HUES6 (cell line): ENCODE measurements around the gene EIF4E3.

ENCODE experiments used
- H3K27ac ChIP-seq: 2 replicates; pipeline ENCODE4 v1.7.0; 2013; ENCODE audit warnings: low read depth, mild to moderate bottlenecking, low read length, inconsistent platforms
- H3K27me3 ChIP-seq: 2 replicates; pipeline ENCODE4 v1.6.1; 2013; ENCODE audit warnings: low read length; ENCODE audit not compliant: control insufficient read depth, insufficient read depth
- H3K36me3 ChIP-seq: 2 replicates; pipeline ENCODE4 v1.6.1; 2013; ENCODE audit warnings: low read length; ENCODE audit not compliant: control insufficient read depth, insufficient read depth
- H3K4me1 ChIP-seq: 2 replicates; pipeline ENCODE4 v1.6.1; 2013; ENCODE audit warnings: low read length; ENCODE audit not compliant: control insufficient read depth, insufficient read depth
- H3K4me3 ChIP-seq: 2 replicates; pipeline ENCODE4 v1.5.1; 2013; ENCODE audit warnings: low read depth, low read length
- H3K9ac ChIP-seq: one replicate; pipeline ENCODE4 v1.6.1; 2013; ENCODE audit warnings: mild to moderate bottlenecking, low read length
- H3K9me3 ChIP-seq: 2 replicates; pipeline ENCODE4 v1.6.1; 2013; ENCODE audit warnings: low read depth, low read length; ENCODE audit not compliant: control insufficient read depth, insufficient read depth

The EIF4E3 gene

GRCh38 chr3:71645140-71645539 is 80.1 kb downstream of the EIF4E3 start:
- Histone ChIP-seq H3K9me3 (no peaks in the 10 kb centered on the region), H3K9ac (no peak overlapping the region), H3K27me3 (no peaks in the 10 kb centered on the region), H3K36me3 (no peaks in the 10 kb centered on the region), H3K27ac (no peak overlapping the region), H3K4me3 (no peak overlapping the region), H3K4me1 (peaks cover 12% of the 10 kb centered on the region)

- no peaks in the 10 kb centered on the region for H3K9me3 ChIP-seq
Observed at GRCh38 chr3:71641674-71642073, 83.5 kb downstream of the EIF4E3 start.

GRCh38 chr3:71640331-71640983 is 84.7 kb downstream of the EIF4E3 start:
- no peak overlapping the region for H3K9ac ChIP-seq
- H3K4me1 ChIP-seq, result peaks cover 10% of the 10 kb centered on the region
- H3K36me3 ChIP-seq, result no peaks in the 10 kb centered on the region
- H3K9me3 ChIP-seq, result no peaks in the 10 kb centered on the region
- H3K27ac ChIP-seq, result no peak overlapping the region
- no peaks in the 10 kb centered on the region for H3K27me3 ChIP-seq
- H3K4me3 ChIP-seq, result no peak overlapping the region

More at GRCh38 chr3:71641674-71642073, 83.5 kb downstream of the EIF4E3 start:
- no peaks in the 10 kb centered on the region for H3K36me3 ChIP-seq
- no peaks in the 10 kb centered on the region for H3K27me3 ChIP-seq
- H3K4me3 ChIP-seq, result no peak overlapping the region
- H3K4me1 ChIP-seq, result peaks cover 10% of the 10 kb centered on the region
- no peak overlapping the region for H3K9ac ChIP-seq
- H3K27ac ChIP-seq, result no peak overlapping the region

GRCh38 chr3:71636482-71636881 is 88.7 kb downstream of the EIF4E3 start:
- no peaks in the 10 kb centered on the region for H3K36me3 ChIP-seq
- H3K27ac ChIP-seq, result no peak overlapping the region
- no peak overlapping the region for H3K4me3 ChIP-seq
- no peak overlapping the region for H3K9ac ChIP-seq
- no peaks in the 10 kb centered on the region for H3K4me1 ChIP-seq
- 0 out of 2 replicates have a peak, but pooled peaks cover 4% of the 10 kb centered on the region for H3K9me3 ChIP-seq
- H3K27me3 ChIP-seq, result no peaks in the 10 kb centered on the region

GRCh38 chr3:71636001-71636400 is 89.2 kb downstream of the EIF4E3 start:
- Histone ChIP-seq H3K36me3 (no peaks in the 10 kb centered on the region), H3K4me3 (no peak overlapping the region), H3K9me3 (0 out of 2 replicates have a peak, but pooled peaks cover 4% of the 10 kb centered on the region), H3K27me3 (no peaks in the 10 kb centered on the region), H3K9ac (no peak overlapping the region), H3K4me1 (no peaks in the 10 kb centered on the region), H3K27ac (no peak overlapping the region)

- no peaks in the 10 kb centered on the region for H3K27me3 ChIP-seq
- no peak overlapping the region for H3K9ac ChIP-seq
- no peak overlapping the region for H3K27ac ChIP-seq
- H3K4me3 ChIP-seq, result no peak overlapping the region
- 0 out of 2 replicates have a peak, but pooled peaks cover 4% of the 10 kb centered on the region for H3K9me3 ChIP-seq
- no peaks in the 10 kb centered on the region for H3K36me3 ChIP-seq
- H3K4me1 ChIP-seq, result 0 out of 2 replicates have a peak, but pooled peaks cover under 1% of the 10 kb centered on the region
Observed at GRCh38 chr3:71634671-71635070, 90.5 kb downstream of the EIF4E3 start.

GRCh38 chr3:71629711-71630110 is 95.5 kb downstream of the EIF4E3 start:
- 0 out of 2 replicates have a peak, but pooled peaks cover 3% of the 10 kb centered on the region for H3K4me1 ChIP-seq
- H3K36me3 ChIP-seq, result no peaks in the 10 kb centered on the region
- peaks cover 4% of the 10 kb centered on the region; the same call in 1 of the 2 replicates for H3K9me3 ChIP-seq
- H3K9ac ChIP-seq, result no peak overlapping the region
- H3K27me3 ChIP-seq, result no peaks in the 10 kb centered on the region
- no peak overlapping the region for H3K27ac ChIP-seq
- H3K4me3 ChIP-seq, result no peak overlapping the region

GRCh38 chr3:71629289-71629688 is 95.9 kb downstream of the EIF4E3 start:
- Histone ChIP-seq H3K4me1 (0 out of 2 replicates have a peak, but pooled peaks cover 3% of the 10 kb centered on the region), H3K27ac (no peak overlapping the region), H3K9ac (no peak overlapping the region), H3K9me3 (peaks cover 4% of the 10 kb centered on the region; the same call in 1 of the 2 replicates), H3K4me3 (no peak overlapping the region), H3K36me3 (no peaks in the 10 kb centered on the region), H3K27me3 (no peaks in the 10 kb centered on the region)

- 0 out of 2 replicates have a peak, but pooled peaks cover 3% of the 10 kb centered on the region for H3K4me1 ChIP-seq
- H3K4me3 ChIP-seq, result no peak overlapping the region
- H3K27me3 ChIP-seq, result no peaks in the 10 kb centered on the region
- H3K9me3 ChIP-seq, result peaks cover 4% of the 10 kb centered on the region; the same call in 1 of the 2 replicates
- H3K36me3 ChIP-seq, result no peaks in the 10 kb centered on the region
- H3K27ac ChIP-seq, result no peak overlapping the region
- no peak overlapping the region for H3K9ac ChIP-seq
Observed at GRCh38 chr3:71628522-71628921, 96.7 kb downstream of the EIF4E3 start.

GRCh38 chr3:71625676-71626075 is 99.5 kb downstream of the EIF4E3 start:
- H3K27me3 ChIP-seq, result no peaks in the 10 kb centered on the region
- no peak overlapping the region for H3K9ac ChIP-seq

More at GRCh38 chr3:71625676-71626075, 99.5 kb downstream of the EIF4E3 start:
- Histone ChIP-seq H3K4me3 (no peak overlapping the region), H3K36me3 (no peaks in the 10 kb centered on the region), H3K27ac (no peak overlapping the region), H3K9me3 (no peaks in the 10 kb centered on the region; the same call in 1 of the 2 replicates), H3K4me1 (0 out of 2 replicates have a peak, but pooled peaks cover 3% of the 10 kb centered on the region)
